SK-MEL-5 (cell line): ENCODE data around the gene TIMM17A. TPM values are rescaled to one million over a fixed set of nuclear protein-coding genes. Genes with fewer than 3 reads are reported as not detected.

ENCODE experiments used
- DNase-seq: peaks from one replicate; pipeline ENCODE4 v3.0.0-alpha.2; 2016; ENCODE audit warnings: low read depth, low spot score
- in situ Hi-C: cut with HindIII; loops from 2 replicates; pipeline ENCODE4 v1.10.0; 2016; ENCODE audit warnings: low sequenced_read_pairs, high pct_unique_total_duplicates, low pct_unique_long_range_greater_than_20kb
- polyA plus RNA-seq, 2 experiments: library from polyadenylated mRNA; depleted of rRNA; stranded (reverse); fragments of >200 nt; gene quantifications; 2 replicates each; pipeline ENCODE4 v1.2.3, GENCODE V29; 2015
- total RNA-seq: library from RNA; depleted of rRNA; stranded (reverse); fragments of >200 nt; shearing (Covaris generic); gene quantifications from 2 replicates; pipeline ENCODE4 v1.2.3, GENCODE V29; 2014; rRNA removed

TIMM17A gene
- 112 and 114 TPM in 2 replicates for total RNA-seq
- 58.5 and 58.9 TPM in 2 replicates for polyA plus RNA-seq (2015; cell fraction: cytosol; rRNA removed)
- polyA plus RNA-seq (2015; cell fraction: nucleus; rRNA removed) = 64.1 and 81.0 TPM in 2 replicates

- peak; percentile 99 for DNase-seq
- in situ Hi-C loops = no loop called here
Measured at GRCh38 chr1:201955009-201955728, at the start of gene TIMM17A. Gene TIMM17A, plus strand, starts transcription at chr1:201955503. Its CDS starts 24 bp downstream, at chr1:201955527.

GRCh38 chr1:201906336-201906735 is 49.0 kb upstream of the TIMM17A start:
- in situ Hi-C loops = no loop called here

GRCh38 chr1:201907621-201908020 is 47.7 kb upstream of the TIMM17A start:
- in situ Hi-C loops = no loop called here
- DNase-seq = no peak

More at GRCh38 chr1:201906336-201906735, 49.0 kb upstream of the TIMM17A start:
- DNase-seq = no peak

GRCh38 chr1:201911826-201912571 is 43.3 kb upstream of the TIMM17A start:
- in situ Hi-C loops = no loop called here
- no peak for DNase-seq

GRCh38 chr1:201912832-201913231 is 42.5 kb upstream of the TIMM17A start:
- DNase-seq = no peak
- in situ Hi-C loops = no loop called here

- in situ Hi-C loops = no loop called here
- no peak for DNase-seq
Measured at GRCh38 chr1:201914456-201915235, 40.7 kb upstream of the TIMM17A start.

GRCh38 chr1:201916649-201917249 is 38.6 kb upstream of the TIMM17A start:
- in situ Hi-C loops = no loop called here
- no peak for DNase-seq

GRCh38 chr1:201917362-201918033 is 37.8 kb upstream of the TIMM17A start:
- DNase-seq = no peak
- in situ Hi-C loops = no loop called here

GRCh38 chr1:201918343-201918742 is 37.0 kb upstream of the TIMM17A start:
- DNase-seq = no peak
- in situ Hi-C loops = no loop called here

GRCh38 chr1:201921952-201922558 is 33.2 kb upstream of the TIMM17A start:
- no peak for DNase-seq
- in situ Hi-C loops = no loop called here

- no peak for DNase-seq
- in situ Hi-C loops = no loop called here
Measured at GRCh38 chr1:201925301-201925567, 30.1 kb upstream of the TIMM17A start.

GRCh38 chr1:201925981-201926645 is 29.2 kb upstream of the TIMM17A start:
- in situ Hi-C loops = no loop called here

GRCh38 chr1:201928266-201928665 is 27.0 kb upstream of the TIMM17A start:
- DNase-seq = no peak
- in situ Hi-C loops = no loop called here

More at GRCh38 chr1:201925981-201926645, 29.2 kb upstream of the TIMM17A start:
- no peak for DNase-seq

- no peak for DNase-seq
Measured at GRCh38 chr1:201930137-201930536, 25.2 kb upstream of the TIMM17A start.

GRCh38 chr1:201930803-201931202 is 24.5 kb upstream of the TIMM17A start:
- DNase-seq = no peak
- in situ Hi-C loops = no loop called here

More at GRCh38 chr1:201930137-201930536, 25.2 kb upstream of the TIMM17A start:
- in situ Hi-C loops = no loop called here

GRCh38 chr1:201933840-201934430 is 21.4 kb upstream of the TIMM17A start:
- in situ Hi-C loops = no loop called here
- no peak for DNase-seq
